Gastroesophageal sphincter (tissue), 3 donors: ENCODE data around the gene ABCA7.

Experiments used
- CTCF ChIP-seq, 4 experiments: fragments of 200-600 bp in 2 of 4; fragments of 450-650 bp in 2 of 4; sonication (generic) in 1 of 4; IDR thresholded peaks; one replicate each; pipeline ENCODE4 v1.5.1; 2017 to 2019; ENCODE audit warnings: antibody characterized with exemption in 4 of 4, mild to moderate bottlenecking in 2 of 4, moderate library complexity in 2 of 4
- EP300 ChIP-seq: sonication (generic); formaldehyde crosslinking; IDR thresholded peaks from one replicate; pipeline ENCODE4 v1.6.1; 2017; ENCODE audit warnings: antibody characterized with exemption, mild to moderate bottlenecking
- POLR2A ChIP-seq, 2 donors: fragments of 450-650 bp; IDR thresholded peaks; one replicate each; pipeline ENCODE4 v1.6.1; 2017; ENCODE audit warnings: antibody characterized with exemption in 2 of 2, mild to moderate bottlenecking in 2 of 2, moderate library complexity in 1 of 2
- POLR2AphosphoS5 ChIP-seq: sonication (generic); formaldehyde crosslinking; IDR thresholded peaks from one replicate; pipeline ENCODE4 v1.6.1; 2017; ENCODE audit warnings: antibody characterized with exemption

GRCh38 chr19:1101337-1101698, 61.4 kb downstream of the ABCA7 start:
- TF ChIP-seq CTCF (IDR thresholded peaks at IDR 0.05) (no peak), POLR2A (IDR thresholded peaks at IDR 0.05) (no peak), POLR2AphosphoS5 (no peak), EP300 (no peak)
